HL-60 (cell line): Measurements from ENCODE around the gene SMURF1.

Experiments used
- DNase-seq, 2 experiments: peaks; one replicate each; pipeline ENCODE4 v3.0.0-alpha.2; 2010 to 2020; ENCODE audit warnings: low read depth in 1 of 2, low spot score in 1 of 2
- H3K27ac ChIP-seq: fragments of 250-450 bp; sonication (Bioruptor Pico); replicated peaks from 2 replicates; pipeline ENCODE4 v1.5.1; 2020; ENCODE audit warnings: mild to moderate bottlenecking, moderate library complexity
- H3K27me3 ChIP-seq: fragments of 250-450 bp; sonication (Bioruptor Pico); 2 replicates; pipeline ENCODE4 v1.5.1; 2021; ENCODE audit warnings: mild to moderate bottlenecking, moderate library complexity; ENCODE audit not compliant: insufficient read depth, poor library complexity, severe bottlenecking
- H3K4me3 ChIP-seq: replicated peaks from 2 replicates; pipeline ENCODE4 v1.5.1; 2011; ENCODE audit warnings: mild to moderate bottlenecking, control low read depth, low read length; ENCODE audit not compliant: insufficient read depth
- GABPA ChIP-seq: IDR thresholded peaks from 2 replicates; pipeline ENCODE4 v1.6.1; 2012; ENCODE audit warnings: low read depth
- POLR2AphosphoS5 ChIP-seq: IDR thresholded peaks from 2 replicates; pipeline ENCODE4 v1.6.1; 2012; ENCODE audit warnings: low read depth
- SPI1 ChIP-seq: IDR thresholded peaks from 2 replicates; pipeline ENCODE4 v1.6.1; 2012; ENCODE audit warnings: low read depth, mild to moderate bottlenecking, borderline replicate concordance
- TF ChIP-seq, protein P1 (sequence below): IDR thresholded peaks from 2 replicates; pipeline ENCODE4 v1.6.1; 2012; ENCODE audit warnings: low read depth; ENCODE audit not compliant: insufficient replicate concordance
- TF ChIP-seq, protein P2 (sequence below): IDR thresholded peaks from one replicate; pipeline ENCODE4 v1.5.1; 2011; ENCODE audit warnings: low read length, control low read depth, inconsistent platforms; ENCODE audit not compliant: insufficient read depth

SMURF1 gene

DNA sequence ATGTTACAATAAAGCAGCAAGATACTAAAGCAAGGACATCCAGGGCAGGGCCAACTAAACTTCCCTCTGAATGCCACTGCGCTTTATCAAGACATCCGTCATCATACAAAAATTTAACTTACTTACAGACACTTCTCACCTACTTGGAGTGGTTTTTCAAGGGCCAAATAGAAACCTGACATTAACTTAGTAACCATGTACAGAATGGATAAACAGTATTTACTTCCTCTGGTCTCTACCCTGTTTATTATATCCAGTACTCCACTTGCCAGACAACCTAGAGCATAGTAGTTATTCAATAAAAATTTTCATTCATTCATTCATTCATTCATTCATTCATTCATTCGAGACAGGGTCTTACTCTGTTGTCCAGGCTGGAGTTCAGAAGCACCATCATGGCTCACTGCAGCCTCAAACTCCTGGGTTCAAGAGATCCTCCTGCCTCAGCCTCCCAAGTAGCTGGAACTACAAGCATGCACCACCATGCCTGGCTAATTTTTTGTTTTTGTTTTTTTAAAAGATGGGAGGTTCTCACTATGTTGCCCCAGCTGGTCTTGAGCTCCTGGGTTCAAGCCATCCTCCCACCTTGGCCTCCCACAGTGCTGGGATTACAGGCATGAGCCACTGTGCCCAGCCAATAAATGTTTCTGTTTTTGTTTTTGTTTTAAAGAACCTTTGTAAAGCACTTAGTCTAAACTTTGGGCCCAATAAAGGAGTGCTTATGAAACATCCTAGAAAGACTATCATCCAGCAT lies 19.0 kb downstream of the SMURF1 start:
- Histone ChIP-seq H3K27me3 (no peaks in the 10 kb centered on the region), H3K4me3 (no peak overlapping the region), H3K27ac (no peak overlapping the region; the same call in 1 of the 2 replicates)
- no peak for DNase-seq
- TF ChIP-seq, protein P1, sequence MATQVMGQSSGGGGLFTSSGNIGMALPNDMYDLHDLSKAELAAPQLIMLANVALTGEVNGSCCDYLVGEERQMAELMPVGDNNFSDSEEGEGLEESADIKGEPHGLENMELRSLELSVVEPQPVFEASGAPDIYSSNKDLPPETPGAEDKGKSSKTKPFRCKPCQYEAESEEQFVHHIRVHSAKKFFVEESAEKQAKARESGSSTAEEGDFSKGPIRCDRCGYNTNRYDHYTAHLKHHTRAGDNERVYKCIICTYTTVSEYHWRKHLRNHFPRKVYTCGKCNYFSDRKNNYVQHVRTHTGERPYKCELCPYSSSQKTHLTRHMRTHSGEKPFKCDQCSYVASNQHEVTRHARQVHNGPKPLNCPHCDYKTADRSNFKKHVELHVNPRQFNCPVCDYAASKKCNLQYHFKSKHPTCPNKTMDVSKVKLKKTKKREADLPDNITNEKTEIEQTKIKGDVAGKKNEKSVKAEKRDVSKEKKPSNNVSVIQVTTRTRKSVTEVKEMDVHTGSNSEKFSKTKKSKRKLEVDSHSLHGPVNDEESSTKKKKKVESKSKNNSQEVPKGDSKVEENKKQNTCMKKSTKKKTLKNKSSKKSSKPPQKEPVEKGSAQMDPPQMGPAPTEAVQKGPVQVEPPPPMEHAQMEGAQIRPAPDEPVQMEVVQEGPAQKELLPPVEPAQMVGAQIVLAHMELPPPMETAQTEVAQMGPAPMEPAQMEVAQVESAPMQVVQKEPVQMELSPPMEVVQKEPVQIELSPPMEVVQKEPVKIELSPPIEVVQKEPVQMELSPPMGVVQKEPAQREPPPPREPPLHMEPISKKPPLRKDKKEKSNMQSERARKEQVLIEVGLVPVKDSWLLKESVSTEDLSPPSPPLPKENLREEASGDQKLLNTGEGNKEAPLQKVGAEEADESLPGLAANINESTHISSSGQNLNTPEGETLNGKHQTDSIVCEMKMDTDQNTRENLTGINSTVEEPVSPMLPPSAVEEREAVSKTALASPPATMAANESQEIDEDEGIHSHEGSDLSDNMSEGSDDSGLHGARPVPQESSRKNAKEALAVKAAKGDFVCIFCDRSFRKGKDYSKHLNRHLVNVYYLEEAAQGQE, result no peak
- TF ChIP-seq SPI1, result no peak
- no peak for TF ChIP-seq POLR2AphosphoS5
- TF ChIP-seq, protein P2, sequence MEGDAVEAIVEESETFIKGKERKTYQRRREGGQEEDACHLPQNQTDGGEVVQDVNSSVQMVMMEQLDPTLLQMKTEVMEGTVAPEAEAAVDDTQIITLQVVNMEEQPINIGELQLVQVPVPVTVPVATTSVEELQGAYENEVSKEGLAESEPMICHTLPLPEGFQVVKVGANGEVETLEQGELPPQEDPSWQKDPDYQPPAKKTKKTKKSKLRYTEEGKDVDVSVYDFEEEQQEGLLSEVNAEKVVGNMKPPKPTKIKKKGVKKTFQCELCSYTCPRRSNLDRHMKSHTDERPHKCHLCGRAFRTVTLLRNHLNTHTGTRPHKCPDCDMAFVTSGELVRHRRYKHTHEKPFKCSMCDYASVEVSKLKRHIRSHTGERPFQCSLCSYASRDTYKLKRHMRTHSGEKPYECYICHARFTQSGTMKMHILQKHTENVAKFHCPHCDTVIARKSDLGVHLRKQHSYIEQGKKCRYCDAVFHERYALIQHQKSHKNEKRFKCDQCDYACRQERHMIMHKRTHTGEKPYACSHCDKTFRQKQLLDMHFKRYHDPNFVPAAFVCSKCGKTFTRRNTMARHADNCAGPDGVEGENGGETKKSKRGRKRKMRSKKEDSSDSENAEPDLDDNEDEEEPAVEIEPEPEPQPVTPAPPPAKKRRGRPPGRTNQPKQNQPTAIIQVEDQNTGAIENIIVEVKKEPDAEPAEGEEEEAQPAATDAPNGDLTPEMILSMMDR, result no peak
- no peak for TF ChIP-seq GABPA

DNA sequence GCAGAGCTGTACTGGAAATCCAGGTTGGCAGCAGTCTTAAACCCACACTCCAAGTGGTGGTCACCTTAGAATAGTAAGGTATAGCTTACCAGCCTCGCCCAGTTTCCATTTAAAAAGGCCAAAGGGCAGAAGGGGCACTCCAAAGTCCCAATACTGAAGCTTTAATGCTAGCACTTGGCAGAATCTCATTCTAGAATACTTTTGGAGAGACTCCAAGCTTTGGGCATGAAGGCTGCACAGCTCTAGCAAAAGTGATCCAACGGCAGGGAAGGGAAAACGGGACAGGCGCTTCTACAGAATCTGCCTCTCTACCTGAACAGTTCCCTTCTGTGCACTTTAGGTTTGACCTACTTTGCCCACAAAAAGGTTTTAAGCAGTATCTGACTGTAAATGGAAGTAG lies 19.7 kb downstream of the SMURF1 start:
- Histone ChIP-seq H3K4me3 (no peak overlapping the region), H3K27ac (peak overlapping the region; percentile 47), H3K27me3 (no peaks in the 10 kb centered on the region)
- no peak for DNase-seq
- TF ChIP-seq POLR2AphosphoS5, result no peak
- TF ChIP-seq, protein P2, result no peak
- TF ChIP-seq, protein P1, result no peak
- no peak for TF ChIP-seq SPI1
- no peak for TF ChIP-seq GABPA

DNA sequence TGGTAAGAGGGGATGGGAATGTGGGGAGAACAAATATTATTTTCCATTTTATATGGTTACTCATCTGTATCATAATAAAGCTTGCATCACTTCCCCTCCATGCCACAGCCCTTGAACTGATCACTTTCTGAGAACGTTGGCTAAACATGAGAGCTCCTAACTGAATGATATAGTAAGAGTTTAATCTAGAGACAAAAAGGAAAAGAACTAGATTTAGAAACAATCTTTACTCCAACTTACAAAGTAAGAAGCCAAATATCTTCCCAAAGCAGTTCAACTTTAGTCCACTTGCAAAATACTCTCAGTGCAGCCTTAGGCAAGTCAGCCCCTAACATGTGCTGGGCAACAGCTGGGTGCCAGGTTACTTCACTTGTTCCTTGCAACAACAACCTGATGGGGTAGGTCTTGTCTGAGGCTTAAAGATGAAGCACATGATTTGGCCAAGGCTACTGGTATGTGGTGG lies 20.3 kb downstream of the SMURF1 start:
- Histone ChIP-seq H3K27me3 (no peaks in the 10 kb centered on the region), H3K4me3 (no peak overlapping the region), H3K27ac (peak overlapping the region; percentile 47)
- peak; percentile 62 to 81 for DNase-seq
- TF ChIP-seq, protein P2, result no peak
- no peak for TF ChIP-seq POLR2AphosphoS5
- no peak for TF ChIP-seq GABPA
